HepG2 (cell line): ENCODE measurements around the gene GLRX5. TPM values are rescaled to one million over a fixed set of nuclear protein-coding genes. Genes with fewer than 3 reads are reported as not detected.

Experiments
- ATAC-seq: fragments of 200-7000 bp; cut with Tn5 transposase; 3 replicates; pipeline ENCODE4 v1.9.1; 2020; ENCODE audit warnings: mild to moderate bottlenecking, moderate library complexity
- BruUV-seq: library from RNA; stranded (reverse); fragments of 400-500 nt; replicated peaks from 2 replicates; lab custom pipeline; 2021; lab: Mats Ljungman, UMichigan
- CTCF ChIA-PET: fragments of 300-600 bp; formaldehyde crosslinking; extraction: SDS; loops from one replicate; lab custom pipeline; 2021; ENCODE audit warnings: low total read pairs, inconsistent platforms, low intra/inter-chr PET ratio; lab: Yijun Ruan, JAX
- POLR2A ChIA-PET: fragments of 350-600 bp; sonication (Branson Sonifier 250); formaldehyde crosslinking; loops from one replicate; lab custom pipeline; 2020; ENCODE audit warnings: antibody characterized with exemption, inconsistent platforms; lab: Yijun Ruan, JAX
- DNase-seq: peaks from one replicate; pipeline ENCODE4 v3.0.0-alpha.2; 2015; ENCODE audit warnings: low spot score
- FAIRE-seq: peaks from 3 replicates; lab custom pipeline; 2011; peaks lifted over from hg19 to GRCh38; lab: Jason Lieb, UNC
- H2AFZ ChIP-seq: one replicate; pipeline ENCODE4 v1.6.1; 2011; ENCODE audit warnings: low read length, inconsistent platforms
- H3K27ac ChIP-seq: fragments of 300-600 bp; 3 replicates; pipeline ENCODE4 v1.8.0; 2011; ENCODE audit warnings: mixed run types, mild to moderate bottlenecking, mixed read lengths, low read length, inconsistent platforms; ENCODE audit not compliant: insufficient read depth; ENCODE audit errors: extremely low read length
- H3K27me3 ChIP-seq, 2 experiments: fragments of 200-600 bp in 1 of 2; 2 replicates in 1 of 2; 3 replicates in 1 of 2; pipeline versions ENCODE4 v1.6.0 to v1.8.0; 2011; ENCODE audit warnings: low read length in 2 of 2, mild to moderate bottlenecking in 2 of 2, moderate library complexity in 2 of 2, inconsistent platforms in 1 of 2; ENCODE audit not compliant: insufficient read depth in 2 of 2, control insufficient read depth in 1 of 2
- H3K36me3 ChIP-seq, 2 experiments: fragments of 200-600 bp in 1 of 2; replicated peaks in 1 of 2; 2 replicates in 1 of 2; 3 replicates in 1 of 2; pipeline versions ENCODE4 v1.5.1 to v1.8.0; 2011; ENCODE audit warnings: low read length in 2 of 2, inconsistent platforms in 1 of 2; ENCODE audit not compliant: insufficient read depth in 2 of 2, control insufficient read depth in 1 of 2
- H3K4me1 ChIP-seq: 2 replicates; pipeline ENCODE4 v1.5.1; 2012; ENCODE audit warnings: low read length, inconsistent platforms; ENCODE audit not compliant: insufficient read depth
- H3K4me2 ChIP-seq: 2 replicates; pipeline ENCODE4 v1.6.0; 2011; ENCODE audit warnings: low read depth, low read length, inconsistent platforms
- H3K4me3 ChIP-seq, 3 experiments: fragments of 200-600 bp in 1 of 3; sonication (generic), shearing (Covaris generic) in 1 of 3; replicated peaks in 1 of 3; 2 replicates each; pipeline ENCODE4 v1.5.1; 2011 to 2016; ENCODE audit warnings: low read length in 3 of 3, inconsistent platforms in 2 of 3, low read depth in 2 of 3, mild to moderate bottlenecking in 2 of 3, control low read depth in 1 of 3, mixed read lengths in 1 of 3; ENCODE audit not compliant: insufficient read depth in 1 of 3
- H3K79me2 ChIP-seq: one replicate; pipeline ENCODE4 v1.6.1; 2011; ENCODE audit warnings: low read length, inconsistent platforms; ENCODE audit not compliant: insufficient read depth
- H3K9ac ChIP-seq: 2 replicates; pipeline ENCODE4 v1.6.0; 2011; ENCODE audit warnings: mild to moderate bottlenecking, low read depth, low read length, inconsistent platforms; ENCODE audit not compliant: insufficient read depth
- H3K9me3 ChIP-seq: 2 replicates; pipeline ENCODE4 v1.5.1; 2012; ENCODE audit warnings: mild to moderate bottlenecking, low read length
- H4K20me1 ChIP-seq: 2 replicates; pipeline ENCODE4 v1.6.0; 2011; ENCODE audit warnings: inconsistent platforms, mild to moderate bottlenecking, low read length, moderate library complexity; ENCODE audit not compliant: insufficient read depth
- ATM ChIP-seq: fragments of 450-650 bp; IDR thresholded peaks from 2 replicates; pipeline ENCODE4 v1.7.1; 2017; ENCODE audit warnings: mild to moderate bottlenecking, borderline replicate concordance
- CBX2 ChIP-seq, 2 experiments: fragments of 200-600 bp in 1 of 2; sonication (generic); formaldehyde crosslinking in 1 of 2; IDR thresholded peaks; 2 replicates each; pipeline versions ENCODE4 v1.7.0 to v1.8.1; 2018 to 2022; ENCODE audit warnings: low read depth in 2 of 2, low read length in 1 of 2, mild to moderate bottlenecking in 1 of 2, missing genetic modification reagents in 1 of 2
- CC2D1A ChIP-seq: sonication (generic); formaldehyde crosslinking; IDR thresholded peaks from 2 replicates; pipeline ENCODE4 v1.8.1; 2023; ENCODE audit warnings: mild to moderate bottlenecking, missing genetic modification reagents
- FOXA3 ChIP-seq: IDR thresholded peaks from 2 replicates; pipeline ENCODE4 v1.6.1; 2016; ENCODE audit warnings: missing genetic modification reagents, missing compliant biosample characterization
- HOXA7 ChIP-seq: sonication (generic); formaldehyde crosslinking; IDR thresholded peaks from 2 replicates; pipeline ENCODE4 v1.8.1; 2022; ENCODE audit warnings: mild to moderate bottlenecking, missing genetic modification reagents, moderate library complexity
- MED1 ChIP-seq: sonication (generic); formaldehyde crosslinking; IDR thresholded peaks from 2 replicates; pipeline ENCODE4 v1.4.0; 2020; ENCODE audit warnings: missing genetic modification reagents
- PREB ChIP-seq: sonication (generic); formaldehyde crosslinking; IDR thresholded peaks from 2 replicates; pipeline ENCODE4 v1.4.0; 2020; ENCODE audit warnings: missing genetic modification reagents
- REPIN1 ChIP-seq: sonication (generic); formaldehyde crosslinking; IDR thresholded peaks from 2 replicates; pipeline ENCODE4 v1.8.0; 2022; ENCODE audit warnings: missing genetic modification reagents, low read depth, mild to moderate bottlenecking, borderline replicate concordance
- SNAI1 ChIP-seq: sonication (generic); formaldehyde crosslinking; IDR thresholded peaks from 2 replicates; pipeline ENCODE4 v1.5.0; 2020; ENCODE audit warnings: mild to moderate bottlenecking, missing genetic modification reagents, borderline replicate concordance
- TBX2 ChIP-seq: sonication (generic); formaldehyde crosslinking; IDR thresholded peaks from 2 replicates; pipeline ENCODE4 v1.5.0; 2020; ENCODE audit warnings: missing genetic modification reagents, mild to moderate bottlenecking, borderline replicate concordance
- THAP7 ChIP-seq: sonication (generic); formaldehyde crosslinking; IDR thresholded peaks from 2 replicates; pipeline ENCODE4 v1.8.1; 2023; ENCODE audit warnings: mild to moderate bottlenecking, missing genetic modification reagents
- ZNF331 ChIP-seq: sonication (generic); formaldehyde crosslinking; IDR thresholded peaks from 2 replicates; pipeline ENCODE4 v1.4.0; 2020; ENCODE audit warnings: missing genetic modification reagents
- WGBS: methylation state at CpG from one replicate; pipeline ENCODE4 v1.1.6; 2017; ENCODE audit warnings: low lambda C conversion rate; 5-methylcytosine and 5-hydroxymethylcytosine counted together
- in situ Hi-C: cut with HindIII; loops from 2 replicates; pipeline ENCODE4 v1.10.0; 2017; ENCODE audit warnings: low pct_unique_long_range_greater_than_20kb; ENCODE audit not compliant: extremely low pct_ligation_motif_present
- intact Hi-C: fragments of 100-400 bp; cut with micrococcal nuclease; formaldehyde crosslinking; loops from one replicate; pipeline ENCODE4 v1.10.0; 2022; ENCODE audit not compliant: unreplicated experiment
- polyA plus RNA-seq, 8 experiments: library from polyadenylated mRNA; depleted of rRNA in 3 of 8; stranded (reverse) in 7 of 8; unstranded in 1 of 8; fragments of >200 nt; fragmentation: Illumina TruSeq in 4 of 8; extraction: Trizol in 4 of 8; gene quantifications; 2 replicates each; pipeline versions ENCODE4 v1.2.1 to v1.2.3, GENCODE V29; 2011 to 2016; ENCODE audit warnings: low read depth in 4 of 8, missing spikeins in 1 of 8, mixed read lengths in 1 of 8; ENCODE audit not compliant: insufficient read depth in 1 of 8
- total RNA-seq, 5 experiments: library from RNA; depleted of rRNA; stranded (reverse); fragments of >200 nt; fragmentation: Illumina TruSeq; extraction: Trizol; gene quantifications; 2 replicates each; pipeline ENCODE4 v1.2.3, GENCODE V29; 2016; ENCODE audit warnings: low read depth in 1 of 5
- TF ChIP-seq, protein P1 (sequence below): IDR thresholded peaks from 2 replicates; pipeline ENCODE4 v1.6.1; 2012; ENCODE audit warnings: low read length, improper control_type of control experiment
- TF ChIP-seq, protein P2 (sequence below): IDR thresholded peaks from 2 replicates; pipeline ENCODE4 v1.6.1; 2016; ENCODE audit warnings: low read depth
- TF ChIP-seq, protein P3 (sequence below): sonication (generic); formaldehyde crosslinking; IDR thresholded peaks from 2 replicates; pipeline ENCODE4 v1.8.0; 2022; ENCODE audit warnings: mild to moderate bottlenecking, missing genetic modification reagents, borderline replicate concordance

Gene GLRX5
- total and polyA plus RNA-seq, 2 of the 13 experiments (the other 11 are each of a cell fraction or from before 2014, with no cell fraction given): 122 to 146 TPM

- Histone ChIP-seq H2AFZ (no peak overlapping the region), H3K4me1 (peaks cover 86% of the 10 kb centered on the region), H3K9me3 (no peaks in the 10 kb centered on the region), H3K4me2 (peak overlapping the region; percentile 55), H3K4me3 (peak overlapping the region in 1 of 3 experiments; percentile 43; a peak in 1 of 6 replicates), H3K27ac (peak overlapping the region; percentile 43), H3K36me3 (no peaks in the 10 kb centered on the region; a peak in 2 of 5 replicates), H3K9ac (0 out of 2 replicates have a peak overlapping the region, but pooled peaks have one; percentile 21), H3K27me3 (no peaks in the 10 kb centered on the region), H3K79me2 (peaks cover 16% of the 10 kb centered on the region), H4K20me1 (peaks cover 11% of the 10 kb centered on the region; the same call in 1 of the 2 replicates)
- in situ Hi-C loops: no loop called here
- ATAC-seq: peak; percentile 91
- peak; percentile 26 for DNase-seq
- POLR2A ChIA-PET: interaction anchor here (1.2 to 3.2 kb wide), 5 partner anchors 16 to 56 kb away, joined by 3 to 20 read pairs (median 7); partner anchors contain the start of genes GLRX5 and SYNE3
- CTCF ChIA-PET: no interaction called here
- 19% methylated on average over 4 of the region's 14 CpGs for WGBS
- no TSS peak for BruUV-seq
- FAIRE-seq: no peak
- intact Hi-C loops: loop anchor here (2.0 kb wide), 1 partner anchor 47 kb away; no protein-coding TSS in a partner anchor
- 0 out of 2 replicates have a peak, but pooled peaks have one; percentile 24 for TF ChIP-seq REPIN1
- TF ChIP-seq, protein P1, sequence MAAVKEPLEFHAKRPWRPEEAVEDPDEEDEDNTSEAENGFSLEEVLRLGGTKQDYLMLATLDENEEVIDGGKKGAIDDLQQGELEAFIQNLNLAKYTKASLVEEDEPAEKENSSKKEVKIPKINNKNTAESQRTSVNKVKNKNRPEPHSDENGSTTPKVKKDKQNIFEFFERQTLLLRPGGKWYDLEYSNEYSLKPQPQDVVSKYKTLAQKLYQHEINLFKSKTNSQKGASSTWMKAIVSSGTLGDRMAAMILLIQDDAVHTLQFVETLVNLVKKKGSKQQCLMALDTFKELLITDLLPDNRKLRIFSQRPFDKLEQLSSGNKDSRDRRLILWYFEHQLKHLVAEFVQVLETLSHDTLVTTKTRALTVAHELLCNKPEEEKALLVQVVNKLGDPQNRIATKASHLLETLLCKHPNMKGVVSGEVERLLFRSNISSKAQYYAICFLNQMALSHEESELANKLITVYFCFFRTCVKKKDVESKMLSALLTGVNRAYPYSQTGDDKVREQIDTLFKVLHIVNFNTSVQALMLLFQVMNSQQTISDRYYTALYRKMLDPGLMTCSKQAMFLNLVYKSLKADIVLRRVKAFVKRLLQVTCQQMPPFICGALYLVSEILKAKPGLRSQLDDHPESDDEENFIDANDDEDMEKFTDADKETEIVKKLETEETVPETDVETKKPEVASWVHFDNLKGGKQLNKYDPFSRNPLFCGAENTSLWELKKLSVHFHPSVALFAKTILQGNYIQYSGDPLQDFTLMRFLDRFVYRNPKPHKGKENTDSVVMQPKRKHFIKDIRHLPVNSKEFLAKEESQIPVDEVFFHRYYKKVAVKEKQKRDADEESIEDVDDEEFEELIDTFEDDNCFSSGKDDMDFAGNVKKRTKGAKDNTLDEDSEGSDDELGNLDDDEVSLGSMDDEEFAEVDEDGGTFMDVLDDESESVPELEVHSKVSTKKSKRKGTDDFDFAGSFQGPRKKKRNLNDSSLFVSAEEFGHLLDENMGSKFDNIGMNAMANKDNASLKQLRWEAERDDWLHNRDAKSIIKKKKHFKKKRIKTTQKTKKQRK: no peak
- no peak for TF ChIP-seq MED1 (CRISPR knock-in tag)
- no peak for TF ChIP-seq PREB (CRISPR knock-in tag)
- no peak for TF ChIP-seq SNAI1 (CRISPR knock-in tag)
- no peak for TF ChIP-seq CBX2 (IDR thresholded peaks at IDR 0.05; ENCODE audit: low read depth, low read length)
- TF ChIP-seq CBX2 (CRISPR knock-in tag; IDR thresholded peaks at IDR 0.05; ENCODE audit: low read depth): no peak
- TF ChIP-seq, protein P2, sequence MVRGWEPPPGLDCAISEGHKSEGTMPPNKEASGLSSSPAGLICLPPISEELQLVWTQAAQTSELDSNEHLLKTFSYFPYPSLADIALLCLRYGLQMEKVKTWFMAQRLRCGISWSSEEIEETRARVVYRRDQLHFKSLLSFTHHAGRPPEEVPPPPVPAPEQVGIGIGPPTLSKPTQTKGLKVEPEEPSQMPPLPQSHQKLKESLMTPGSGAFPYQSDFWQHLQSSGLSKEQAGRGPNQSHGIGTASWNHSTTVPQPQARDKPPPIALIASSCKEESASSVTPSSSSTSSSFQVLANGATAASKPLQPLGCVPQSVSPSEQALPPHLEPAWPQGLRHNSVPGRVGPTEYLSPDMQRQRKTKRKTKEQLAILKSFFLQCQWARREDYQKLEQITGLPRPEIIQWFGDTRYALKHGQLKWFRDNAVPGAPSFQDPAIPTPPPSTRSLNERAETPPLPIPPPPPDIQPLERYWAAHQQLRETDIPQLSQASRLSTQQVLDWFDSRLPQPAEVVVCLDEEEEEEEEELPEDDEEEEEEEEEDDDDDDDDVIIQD (CRISPR knock-in tag): 0 out of 2 replicates have a peak, but pooled peaks have one; percentile 21
- 0 out of 2 replicates have a peak, but pooled peaks have one; percentile 8 for TF ChIP-seq FOXA3
- TF ChIP-seq THAP7: no peak
- TF ChIP-seq, protein P3, sequence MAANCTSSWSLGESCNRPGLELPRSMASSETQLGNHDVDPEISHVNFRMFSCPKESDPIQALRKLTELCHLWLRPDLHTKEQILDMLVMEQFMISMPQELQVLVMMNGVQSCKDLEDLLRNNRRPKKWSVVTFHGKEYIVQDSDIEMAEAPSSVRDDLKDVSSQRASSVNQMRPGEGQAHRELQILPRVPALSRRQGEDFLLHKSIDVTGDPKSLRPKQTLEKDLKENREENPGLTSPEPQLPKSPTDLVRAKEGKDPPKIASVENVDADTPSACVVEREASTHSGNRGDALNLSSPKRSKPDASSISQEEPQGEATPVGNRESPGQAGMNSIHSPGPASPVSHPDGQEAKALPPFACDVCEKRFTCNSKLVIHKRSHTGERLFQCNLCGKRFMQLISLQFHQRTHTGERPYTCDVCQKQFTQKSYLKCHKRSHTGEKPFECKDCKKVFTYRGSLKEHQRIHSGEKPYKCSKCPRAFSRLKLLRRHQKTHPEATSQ (CRISPR knock-in tag): no peak
- TF ChIP-seq TBX2 (CRISPR knock-in tag): no peak
- TF ChIP-seq CC2D1A (CRISPR knock-in tag): no peak
- TF ChIP-seq HOXA7 (CRISPR knock-in tag): no peak
- no peak for TF ChIP-seq ZNF331 (CRISPR knock-in tag)
- TF ChIP-seq ATM: no peak
These were observed 34.6 kb upstream of the GLRX5 start for GRCh38 chr14:95500201-95500681.
